ENCODE data around the gene CABLES1.
"Not testable (repeated sequence)": the region's sequence is repeated elsewhere in the genome, so short reads cannot be mapped to it uniquely, and the experiment has no call there.

Gene CABLES1

DNA sequence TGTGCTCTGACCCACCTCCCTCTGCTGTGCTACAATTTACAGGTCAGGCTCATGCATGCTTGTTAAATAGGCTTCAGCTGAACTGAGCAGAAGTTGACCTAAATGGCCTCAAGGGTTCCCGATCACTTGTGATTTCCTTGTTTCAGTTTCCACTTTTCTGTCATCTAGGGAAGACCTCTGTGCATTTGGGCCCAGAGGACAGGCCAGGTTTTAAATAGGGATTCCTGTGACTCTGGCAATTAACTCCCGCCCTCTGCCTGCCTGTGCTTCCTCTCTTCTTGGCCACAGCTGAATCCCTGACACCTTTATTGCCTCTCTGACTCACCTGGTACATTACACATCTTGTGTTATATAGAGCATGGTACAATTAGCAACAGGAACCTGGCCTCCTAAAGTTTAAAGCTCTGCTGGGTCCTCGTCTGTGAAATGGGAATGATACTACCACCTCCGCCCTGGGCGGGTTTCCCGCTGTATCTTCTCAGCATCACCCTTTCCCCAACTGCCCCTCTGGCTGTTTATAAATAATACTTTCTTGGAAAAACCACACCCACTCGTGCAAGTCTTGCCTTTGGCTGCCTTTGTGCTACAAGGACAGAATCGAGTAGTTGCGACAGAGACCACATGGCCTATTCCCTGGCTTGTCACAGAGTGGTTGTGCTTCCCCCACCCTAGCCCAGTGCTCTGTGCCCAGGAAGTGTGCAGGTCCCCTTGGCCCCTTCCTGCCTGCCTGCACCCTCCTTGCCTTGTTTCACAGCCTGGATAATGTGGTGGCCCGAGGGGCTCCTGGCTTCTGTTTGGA, 7.9 kb downstream of the CABLES1 start:
- DNase-seq = no peak

- DNase-seq = no peak
Observed at GRCh38 chr18:23143815-23144261, 8.6 kb downstream of the CABLES1 start.

GRCh38 chr18:23144640-23145039, 9.4 kb downstream of the CABLES1 start:
- no peak for DNase-seq

DNA sequence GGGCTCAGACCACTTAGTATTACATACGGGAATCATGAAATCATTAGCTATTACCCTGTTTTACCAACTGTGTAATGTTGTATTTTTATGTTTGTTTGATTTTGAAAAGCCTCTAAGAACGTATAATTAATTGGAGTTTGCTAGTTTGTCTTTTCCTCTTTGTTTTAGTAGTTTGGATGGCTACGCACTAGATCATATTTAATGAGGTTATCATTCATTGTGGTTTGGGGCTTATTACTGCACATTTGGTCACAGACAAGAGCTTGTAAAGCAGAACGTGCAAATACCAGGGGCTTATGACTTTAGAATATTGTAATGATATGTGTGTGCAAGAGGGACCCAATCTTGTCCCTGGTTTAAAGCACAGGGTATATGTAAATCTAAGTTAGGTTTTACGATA, 10.3 kb downstream of the CABLES1 start:
- no peak for DNase-seq

DNA sequence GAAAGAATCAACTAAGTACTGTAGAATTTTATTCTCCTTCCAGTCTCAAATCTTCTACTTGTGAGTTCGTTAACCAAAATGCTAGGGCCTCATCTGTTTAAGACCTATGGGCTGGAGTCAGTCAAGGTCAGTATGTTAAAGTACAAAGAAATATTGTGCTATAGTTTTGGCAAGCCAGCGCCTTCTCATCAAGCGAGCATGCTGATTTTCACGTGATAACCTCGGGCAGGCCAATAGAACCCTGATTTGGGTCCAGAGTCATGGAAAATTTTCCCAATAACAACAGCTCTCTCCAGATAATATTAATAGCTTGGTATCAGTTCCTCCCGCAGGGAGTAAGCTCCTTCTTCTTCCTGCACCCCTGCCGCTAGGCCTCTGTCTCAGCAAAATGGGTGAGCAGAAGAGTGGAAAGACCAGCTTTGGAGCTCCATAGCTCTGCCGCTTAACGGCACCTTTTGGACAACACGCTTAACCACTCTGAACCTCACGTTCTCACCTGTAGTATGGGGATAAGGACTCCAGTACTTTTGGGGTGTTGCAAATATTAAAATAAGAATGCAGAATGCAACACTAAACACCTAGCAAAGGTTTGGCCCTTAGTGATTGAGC, 11.7 kb downstream of the CABLES1 start:
- DNase-seq = no peak

DNA sequence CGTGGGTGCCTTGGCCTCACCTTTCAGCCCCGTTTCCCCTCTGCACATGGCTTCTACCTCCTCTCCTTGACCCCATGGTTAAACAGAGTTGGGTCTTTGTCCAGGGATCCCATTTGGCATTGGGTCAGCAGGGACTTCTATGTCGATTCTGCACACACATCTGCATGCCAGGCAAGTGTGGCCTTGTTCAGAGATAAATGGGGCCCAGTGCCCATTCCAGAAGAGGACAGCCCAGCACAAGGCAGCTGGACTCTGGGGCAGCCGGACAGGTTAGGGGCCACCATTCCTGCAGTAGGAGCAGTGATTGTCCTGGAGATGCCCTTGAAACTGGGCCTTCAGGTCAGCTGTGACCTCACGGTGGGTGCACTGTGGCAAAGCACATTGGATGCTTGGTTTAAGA, 13.1 kb downstream of the CABLES1 start:
- DNase-seq = no peak

GRCh38 chr18:23149570-23149969, 14.3 kb downstream of the CABLES1 start:
- DNase-seq = no peak

DNA sequence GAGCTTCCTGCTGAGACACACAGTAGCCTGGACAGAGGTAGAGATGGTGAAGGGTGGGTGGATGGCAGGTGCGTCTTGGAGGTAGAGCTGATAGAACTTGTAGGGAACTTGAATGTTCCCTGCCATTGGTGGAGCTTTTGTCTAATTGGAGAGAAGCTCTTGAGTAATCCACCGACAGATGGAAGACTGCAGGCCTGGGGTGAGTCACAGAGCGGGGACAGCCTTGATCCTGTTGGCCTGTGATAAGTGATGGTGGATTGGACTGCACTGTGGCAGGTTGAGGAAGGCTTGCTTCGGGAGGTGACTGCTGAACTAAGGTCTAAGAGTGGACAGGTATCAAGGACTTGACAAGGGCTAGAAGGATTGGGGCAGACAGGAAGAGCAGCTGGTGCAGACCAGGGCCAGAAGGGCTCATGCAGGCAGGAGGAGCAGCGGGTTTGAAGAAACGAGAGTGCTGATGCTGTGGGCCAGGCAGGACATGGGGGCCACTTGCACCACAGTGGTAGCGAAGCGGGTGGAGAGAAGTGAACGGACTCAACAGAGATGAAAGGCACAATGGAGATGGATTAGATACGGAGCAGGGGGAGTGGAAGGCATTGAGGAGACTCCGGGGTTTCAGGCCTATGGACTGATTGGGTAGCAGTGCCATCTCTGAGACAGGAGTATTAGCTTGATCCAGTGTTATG, 16.3 kb downstream of the CABLES1 start:
- DNase-seq = no peak

DNA sequence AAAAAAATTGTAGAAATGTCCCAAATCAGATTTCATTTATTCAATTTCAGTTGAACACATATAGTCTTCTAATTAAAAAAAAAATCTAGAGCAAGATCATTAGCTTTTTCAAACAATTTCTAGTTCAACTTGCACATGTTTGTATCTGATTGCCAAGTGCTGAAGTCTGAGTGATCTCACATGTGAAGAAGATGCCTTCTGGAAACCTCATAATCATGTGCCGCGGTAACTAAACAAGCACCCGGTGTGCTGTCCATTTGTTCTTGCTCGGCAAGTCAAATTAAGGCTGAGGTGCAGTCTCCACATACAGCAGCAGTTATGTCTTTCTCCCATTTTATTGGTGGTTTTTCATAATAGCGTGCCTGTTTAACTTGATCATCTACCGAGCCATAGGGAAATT, 18.7 kb downstream of the CABLES1 start:
- DNase-seq = no peak

DNA sequence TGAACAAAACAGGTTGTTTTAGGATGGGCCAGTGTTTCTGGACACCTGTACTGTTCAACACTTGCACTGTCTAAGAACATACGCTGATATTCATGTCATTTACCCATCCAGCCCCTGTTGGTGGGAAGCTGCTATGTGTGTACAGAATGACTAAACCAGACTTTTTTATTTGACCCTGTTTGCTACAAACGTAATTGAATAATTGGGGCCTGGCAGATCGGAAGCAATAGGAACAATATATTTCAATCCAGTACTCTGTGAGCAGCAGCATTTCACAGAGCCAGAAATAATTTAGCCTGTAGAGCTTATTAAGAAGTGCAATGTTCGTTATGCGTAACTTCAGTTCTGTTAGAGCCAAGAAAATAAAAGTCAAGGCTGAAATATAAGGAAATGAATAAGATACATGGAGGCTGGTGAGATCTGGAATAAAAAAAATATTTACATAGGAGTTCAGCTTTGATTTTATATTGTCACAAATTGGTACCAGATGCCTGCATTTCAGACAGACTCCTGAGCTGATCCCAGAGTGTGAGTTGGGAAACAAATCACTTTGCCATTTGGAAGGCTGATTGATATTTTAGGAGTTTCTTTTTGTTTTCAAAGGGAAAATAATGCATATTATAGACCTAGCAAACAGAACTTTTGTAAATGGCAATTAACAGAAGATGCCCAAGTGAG, 19.7 kb downstream of the CABLES1 start:
- DNase-seq = no peak

DNA sequence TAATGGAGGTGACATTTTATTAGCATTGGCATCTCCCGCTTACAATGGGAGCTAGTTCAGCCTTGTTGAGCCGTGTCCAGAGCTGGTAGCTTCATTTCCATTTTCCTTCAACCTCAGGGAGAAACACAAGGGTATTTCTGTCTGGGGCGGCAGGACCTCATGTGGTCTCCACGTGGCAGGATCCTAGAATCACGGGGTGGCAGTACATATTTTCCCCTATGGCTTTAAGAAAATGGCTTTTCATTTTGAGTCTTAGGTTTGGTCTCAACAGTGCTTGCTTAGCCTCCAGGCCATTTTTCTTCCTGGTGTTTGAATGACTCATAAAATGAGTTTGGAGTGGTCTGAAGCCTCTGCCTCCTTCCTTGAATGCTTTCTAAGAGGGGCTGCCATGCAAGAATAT, 20.3 kb downstream of the CABLES1 start:
- DNase-seq = no peak

DNA sequence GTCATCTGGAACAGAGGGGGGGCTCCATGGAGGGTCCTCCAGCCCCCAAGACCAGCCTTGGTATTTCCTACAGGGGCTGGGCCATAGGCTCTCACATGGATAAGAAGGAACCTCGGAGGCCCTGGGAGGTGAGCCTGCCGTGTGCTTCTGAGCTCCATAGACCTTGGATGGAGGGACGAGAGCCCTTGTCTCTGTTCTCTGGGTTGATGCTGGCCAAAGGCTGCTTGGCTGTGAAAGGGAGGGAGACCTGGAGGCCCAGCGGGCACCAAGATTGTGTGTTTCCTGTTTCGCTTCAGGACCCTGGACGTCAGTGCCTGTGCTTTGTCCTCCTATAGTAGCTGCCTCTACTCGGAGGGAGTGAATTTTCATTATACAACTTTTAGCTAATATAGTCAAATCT, 20.8 kb downstream of the CABLES1 start:
- DNase-seq = no peak

- no peak for DNase-seq
Observed at GRCh38 chr18:23158058-23158457, 22.8 kb downstream of the CABLES1 start.

DNA sequence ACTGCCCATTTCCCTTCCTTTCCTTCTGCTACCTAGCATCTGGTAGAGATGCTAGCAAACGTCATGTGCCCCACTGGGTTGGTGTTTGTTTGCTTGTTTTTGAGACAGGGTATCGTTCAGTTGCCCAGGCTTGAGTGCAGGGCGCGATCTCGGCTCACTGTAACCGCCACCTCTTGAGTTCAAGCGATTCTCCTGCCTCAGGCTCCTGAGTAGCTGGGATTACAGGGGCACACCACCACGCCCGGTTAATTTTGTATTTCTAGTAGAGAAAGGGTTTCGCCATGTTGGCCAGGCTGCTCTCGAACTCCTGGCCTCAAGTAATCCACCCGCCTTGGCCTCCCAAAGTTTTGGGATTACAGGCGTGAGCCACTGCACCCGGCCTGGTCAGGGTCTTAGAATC, 23.6 kb downstream of the CABLES1 start:
- not testable (repeated sequence) for DNase-seq

- no peak for DNase-seq
Observed at GRCh38 chr18:23159344-23159743, 24.1 kb downstream of the CABLES1 start.

DNA sequence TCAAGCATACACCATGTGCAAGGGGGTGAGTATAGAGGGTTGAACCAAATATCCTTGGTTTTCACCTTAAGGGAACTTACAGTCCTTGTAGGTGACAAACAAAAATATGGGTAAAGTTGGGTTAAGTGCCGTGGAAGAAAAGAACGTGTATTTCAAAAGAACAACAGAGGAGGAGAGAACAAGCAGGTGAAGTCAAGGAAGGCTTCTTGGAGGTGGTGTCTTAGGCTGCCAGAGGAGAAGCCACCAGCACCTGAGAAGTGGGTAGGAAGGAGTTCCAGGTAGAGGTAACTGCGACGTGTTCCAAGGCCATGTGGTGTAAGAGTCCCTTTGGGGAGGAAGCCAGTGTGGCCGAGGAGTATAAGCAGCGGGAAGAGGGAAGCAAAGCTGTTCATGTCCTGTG, 27.2 kb downstream of the CABLES1 start:
- no peak for DNase-seq

DNA sequence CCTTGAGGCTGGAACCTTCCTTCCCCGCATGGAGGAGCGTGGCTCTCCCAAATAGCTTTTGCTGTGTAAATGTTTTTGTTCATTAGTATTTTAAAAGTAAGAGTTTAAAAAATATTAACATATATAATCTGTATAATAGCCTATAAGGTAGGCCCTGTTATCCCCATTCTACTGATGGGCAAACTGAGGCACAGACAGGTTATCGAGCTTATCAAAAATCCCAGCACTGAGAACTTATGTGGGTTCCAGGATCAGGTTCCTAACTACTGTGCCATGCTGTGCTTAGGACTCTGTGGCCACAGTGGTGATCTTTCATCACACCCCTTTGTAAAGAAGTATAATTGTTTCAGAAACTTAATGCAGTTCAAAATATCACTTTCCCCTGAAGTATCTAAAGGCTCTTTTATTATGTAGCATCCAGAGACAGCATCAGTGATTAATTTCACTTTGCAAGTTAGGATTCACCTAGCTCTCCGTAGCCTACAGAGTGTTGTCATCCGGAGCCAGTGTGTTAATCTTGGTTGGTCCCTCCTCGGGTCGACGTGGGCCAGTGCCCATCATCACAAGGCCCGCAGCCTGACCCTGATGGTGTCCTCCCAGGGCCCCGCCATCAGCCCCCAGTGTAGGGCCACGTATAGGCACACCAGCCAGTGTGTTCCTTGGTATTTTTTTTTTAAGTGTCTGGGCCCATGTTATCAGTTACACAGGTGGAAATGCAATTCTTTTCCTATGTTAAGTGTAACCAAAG, 28.7 kb downstream of the CABLES1 start:
- DNase-seq = no peak

DNA sequence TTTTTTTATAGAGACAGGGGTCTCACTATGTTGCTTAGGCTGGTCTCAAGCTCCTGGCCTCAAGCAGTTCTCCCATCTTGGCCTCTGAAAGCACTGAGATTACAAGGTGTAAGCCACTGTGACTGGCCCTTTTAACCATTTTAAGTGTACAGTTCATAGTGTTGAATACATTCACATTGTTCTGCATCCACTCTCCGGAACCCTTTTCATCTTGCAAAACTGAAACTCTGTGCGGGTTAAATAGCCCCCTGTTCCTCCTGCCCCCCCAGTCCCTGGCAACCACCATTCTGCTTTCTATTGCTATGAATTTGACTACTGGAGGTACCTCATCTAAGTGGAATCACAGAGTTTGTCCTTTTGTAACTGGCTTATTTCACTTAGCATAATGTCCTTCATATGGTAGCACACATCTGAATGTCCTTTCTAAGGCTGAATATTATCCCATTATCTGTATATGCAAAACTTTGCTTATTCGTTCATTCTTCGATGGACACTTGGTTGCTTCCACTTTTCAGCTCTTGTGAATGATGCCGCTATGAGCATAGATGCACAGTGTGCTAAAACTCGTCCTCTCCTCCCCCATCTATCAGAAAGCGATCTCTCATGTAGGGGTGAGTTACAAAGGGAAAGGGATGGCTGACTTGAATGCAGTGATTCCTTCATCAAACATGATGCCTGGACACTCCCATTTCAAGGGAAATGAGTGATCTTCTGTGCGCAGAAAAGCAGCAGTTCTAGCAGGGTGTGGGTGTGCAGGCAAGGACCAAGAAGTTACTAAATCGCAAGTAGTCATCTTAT, 30.2 kb downstream of the CABLES1 start:
- DNase-seq = no peak

DNA sequence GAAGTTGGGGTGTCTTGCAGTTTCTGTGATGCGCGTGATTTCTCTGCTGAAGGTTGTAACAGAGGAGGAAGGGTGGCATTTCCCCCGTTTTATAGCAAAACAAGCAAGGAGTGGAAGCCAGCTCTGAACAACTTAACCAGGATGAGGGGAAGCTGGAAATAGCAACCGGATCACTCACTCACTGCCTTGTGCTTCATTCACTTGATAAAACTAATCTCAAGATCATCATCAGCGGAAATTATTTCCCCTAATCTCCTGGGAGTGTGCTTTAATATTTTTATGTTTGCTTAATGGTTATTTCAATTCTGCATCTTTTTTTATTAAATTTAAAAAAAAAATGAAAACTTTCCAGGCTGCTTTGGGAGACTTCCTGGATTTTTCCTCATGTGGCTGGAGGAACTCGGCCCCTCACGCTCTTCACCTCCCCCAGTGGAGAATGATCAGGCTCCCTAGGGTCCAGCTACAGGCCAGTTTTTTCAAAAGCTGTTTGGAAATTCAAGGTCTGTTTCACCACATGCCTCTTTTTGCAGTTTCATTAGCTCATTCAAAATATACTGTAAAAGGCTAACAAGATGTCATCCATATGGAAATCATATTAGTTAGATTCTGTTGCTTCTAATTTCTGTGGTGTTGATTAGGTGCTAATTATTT, 31.7 kb downstream of the CABLES1 start:
- no peak for DNase-seq

- no peak for DNase-seq
Observed at GRCh38 chr18:23169673-23170044, 34.4 kb downstream of the CABLES1 start.

DNA sequence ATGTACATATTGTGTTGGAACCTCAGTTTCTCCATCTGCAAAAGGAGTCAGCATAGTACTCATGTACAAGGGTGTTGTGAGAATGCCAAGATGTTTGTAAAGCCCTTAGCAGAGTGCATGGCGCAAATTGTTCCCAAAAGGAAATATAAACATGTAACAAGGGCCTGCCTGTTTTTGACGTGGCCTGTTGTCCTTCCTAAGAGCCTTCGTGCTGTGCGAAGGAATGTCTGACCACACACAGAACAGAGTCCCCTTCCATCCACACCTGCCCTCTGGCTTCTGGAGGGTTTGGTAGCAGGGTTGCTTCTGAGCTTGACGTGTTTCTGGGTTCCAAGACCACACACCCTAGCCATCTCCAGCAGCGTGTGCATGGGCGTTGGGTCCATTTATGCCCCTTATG, 34.9 kb downstream of the CABLES1 start:
- DNase-seq = no peak
